Heart right ventricle (tissue), 16 donors: ENCODE data around the gene TTC39B. TPM values are rescaled to one million over a fixed set of nuclear protein-coding genes. Genes with fewer than 3 reads are reported as not detected.

ENCODE experiments used
- ATAC-seq, 8 donors: fragments of 200-7000 bp; cut with Tn5 transposase; one replicate each; pipeline ENCODE4 v1.9.1; 2020; ENCODE audit warnings: mild to moderate bottlenecking in 8 of 8, moderate library complexity in 8 of 8, moderate number of reproducible peaks in 1 of 8
- DNase-seq, 2 donors: peaks; one replicate each; pipeline ENCODE4 v3.0.0-alpha.2; 2020
- H3K27ac ChIP-seq, 10 donors: fragments of 200-600 bp; sonication (generic) in 2 of 10; one replicate each; pipeline versions ENCODE4 v1.5.0 to v1.8.0; 2020 to 2022; ENCODE audit warnings: mild to moderate bottlenecking in 3 of 10
- H3K27me3 ChIP-seq, 7 donors: fragments of 200-600 bp; one replicate each; pipeline ENCODE4 v1.8.0; 2021 to 2022; ENCODE audit warnings: mild to moderate bottlenecking in 2 of 7
- H3K36me3 ChIP-seq, 9 donors: fragments of 200-600 bp; sonication (generic) in 1 of 9; one replicate each; pipeline versions ENCODE4 v1.5.0 to v1.8.0; 2020 to 2022; ENCODE audit warnings: mild to moderate bottlenecking in 2 of 9
- H3K4me1 ChIP-seq, 9 donors: fragments of 200-600 bp; sonication (generic) in 1 of 9; one replicate each; pipeline versions ENCODE4 v1.5.0 to v1.8.0; 2020 to 2022; ENCODE audit warnings: mild to moderate bottlenecking in 4 of 9
- H3K4me3 ChIP-seq, 10 donors: fragments of 200-600 bp; sonication (generic) in 2 of 10; one replicate each; pipeline versions ENCODE4 v1.5.0 to v1.8.0; 2020 to 2022; ENCODE audit warnings: mild to moderate bottlenecking in 7 of 10, moderate library complexity in 2 of 10
- H3K9me3 ChIP-seq, 11 donors: fragments of 200-600 bp in 10 of 11; sonication (generic) in 2 of 11; one replicate each; pipeline versions ENCODE4 v1.5.0 to v1.8.0; 2013 to 2022; ENCODE audit warnings: mild to moderate bottlenecking in 2 of 11, control low read depth in 1 of 11, moderate library complexity in 1 of 11
- CTCF ChIP-seq, 9 donors: fragments of 200-600 bp; sonication (generic) in 2 of 9; IDR thresholded peaks; one replicate each; pipeline versions ENCODE4 v1.5.0 to v1.8.0; 2021 to 2022; ENCODE audit warnings: antibody characterized with exemption in 9 of 9, mild to moderate bottlenecking in 5 of 9, moderate library complexity in 1 of 9
- WGBS, 2 donors: extraction: QIAGEN DNeasy Blood & Tissue Kit; methylation state at CpG; one replicate each; pipeline ENCODE4 v1.1.7; 2013; ENCODE audit warnings: inconsistent platforms in 1 of 2; 5-methylcytosine and 5-hydroxymethylcytosine counted together
- intact Hi-C, 10 donors: fragments of 100-400 bp; cut with DNase I; formaldehyde crosslinking; loops; one replicate each; pipeline versions ENCODE4 v1.11.1 to v1.14.2; 2022
- polyA plus RNA-seq, 2 donors: library from polyadenylated mRNA; stranded (reverse); fragments of 200-250 nt; gene quantifications; one replicate each; pipeline ENCODE4 v1.2.3, GENCODE V29; 2013
- total RNA-seq, 10 donors: library from RNA; stranded (reverse); fragmentation: NEBNext Ultra II Directional in 3 of 10; extraction: Animal tissue kit (Norgen Biotek cat#: 25700) in 3 of 10; gene quantifications; one replicate each; pipeline versions ENCODE4 v1.2.1 to v1.2.4, GENCODE V29; 2021 to 2023
- donor health status: Arrhythmogenic right ventricular cardiomyopathy.
- donor health status: ischemic (EF 13 %, LVEDD 7.1; RV severe dilation, severe dysfunction).
- donor health status: healthy with polysubstance abuse.
- donor health status: DM: no; HTN: yes; CAD: no.
- donor health status: DM: no; HTN: no; CAD: no.
- donor health status: ischemic (EF 25% LVEDD 6.9; RV normal size, moderate dysfunction).
- donor health status: ischemic (EF 25% LVEDD 5.7; RV mildly dilated, moderate dysfunction).
- donor health status: healthy.
- donor health status: DM: yes; HTN: yes; CAD: no.
- donor health status: Ischemic cardiomyopathy.
- donor health status: ischemic (EF 35%, LVEDD 5.7; RV mildly dilated, moderate dysfunction).
- donor health status: nonischemic (EF 11% LVEDD 7.7; RV severe dilation, severe dysfunction).
- donor health status: DM: yes; HTN: yes; CAD: no.
- donor health status: PGD.
- donor health status: ischemic (EF 29% LVEDD 5.4; RV normal size, mild dysfunction).
- donor health status: nonischemic (EF 23%, LVEDD 6.1; RV moderate dilation, normal function).

The TTC39B gene
- total and polyA plus RNA-seq, 12 donors: 0.52 to 4.3 (median 1.5) TPM

GRCh38 chr9:15115702-15116101 lies 191.3 kb downstream of the TTC39B start:
- WGBS, 2 donors: 73 to 87% methylated on average over 5 of the region's 5 CpGs
- no peak for DNase-seq
- Histone ChIP-seq H3K27me3 (peaks cover 0 to 45% (median 0%) of the 10 kb centered on the region in 7 donors), H3K9me3 (no peaks in the 10 kb centered on the region), H3K4me3 (no peak overlapping the region), H3K4me1 (no peaks in the 10 kb centered on the region), H3K27ac (no peak overlapping the region), H3K36me3 (no peaks in the 10 kb centered on the region)
- intact Hi-C loops: no loop called here
- no peak for ATAC-seq
- no peak for TF ChIP-seq CTCF (IDR thresholded peaks at IDR 0.05)

GRCh38 chr9:15115041-15115440 lies 192.0 kb downstream of the TTC39B start:
- Histone ChIP-seq H3K27me3 (peaks cover 0 to 45% (median 0%) of the 10 kb centered on the region in 7 donors), H3K27ac (no peak overlapping the region), H3K4me1 (no peaks in the 10 kb centered on the region), H3K36me3 (no peaks in the 10 kb centered on the region), H3K4me3 (no peak overlapping the region), H3K9me3 (no peaks in the 10 kb centered on the region)
- WGBS, 2 donors: 87 to 91% methylated on average over 2 of the region's 2 CpGs
- ATAC-seq (no peak), DNase-seq (no peak)
- no peak for TF ChIP-seq CTCF (IDR thresholded peaks at IDR 0.05)
- intact Hi-C loops: no loop called here

Other genes starting within 250 kb of the TTC39B start
- gene SNAPC3, start 115.7 kb upstream of the TTC39B start, total RNA-seq: 10 to 100 TPM; 26.0 to 41.8 (median 37.5) TPM
- gene SNAPC3, start 115.7 kb upstream of the TTC39B start, polyA plus RNA-seq: 10 to 100 TPM; 10.2 to 10.7 TPM
- gene PSIP1, start 203.8 kb upstream of the TTC39B start, total RNA-seq: 10 to 100 TPM; 16.3 to 31.7 (median 21.3) TPM
- 10 to 100 TPM; 13.6 to 26.2 TPM for gene PSIP1, start 203.8 kb upstream of the TTC39B start, polyA plus RNA-seq
- 1 to 10 TPM; 1.2 to 2.4 (median 1.8) TPM for gene CCDC171, start 245.8 kb upstream of the TTC39B start, total RNA-seq
- under 1 TPM; 0.29 to 0.33 TPM for gene CCDC171, start 245.8 kb upstream of the TTC39B start, polyA plus RNA-seq